H1 (cell line): ENCODE measurements around the gene CYTH1. TPM values are rescaled to one million over a fixed set of nuclear protein-coding genes. Genes with fewer than 3 reads are reported as not detected.

Experiments used
- HDAC2 ChIP-seq, 2 experiments: fragments of 300-600 bp in 1 of 2; sonication (generic) in 1 of 2; IDR thresholded peaks; 2 replicates each; pipeline ENCODE4 v1.6.1; 2011 to 2012; ENCODE audit warnings: low read depth in 2 of 2, low read length in 2 of 2, mild to moderate bottlenecking in 2 of 2, moderate library complexity in 2 of 2, borderline replicate concordance in 1 of 2, inconsistent platforms in 1 of 2
- RNF2 ChIP-seq: fragments of 200-900, 300-1000 bp; sonication (generic); IDR thresholded peaks from 2 replicates; pipeline ENCODE4 v1.7.1; 2016; ENCODE audit warnings: borderline replicate concordance, low read depth, mild to moderate bottlenecking, antibody characterized with exemption, low read length; ENCODE audit not compliant: poor library complexity, severe bottlenecking; ENCODE audit errors: missing control alignments
- polyA plus RNA-seq, 7 experiments: library from polyadenylated mRNA; depleted of rRNA in 3 of 7; stranded (reverse) in 5 of 7; unstranded in 2 of 7; fragments of >200 nt in 5 of 7; fragments of 200-250 nt in 2 of 7; gene quantifications; 1 replicate in 5 of 7; 2 replicates in 1 of 7; 4 replicates in 1 of 7; pipeline versions ENCODE4 v1.2.1 to v1.2.3, GENCODE V29; 2011 to 2013; ENCODE audit warnings: missing spikeins in 2 of 7, mixed read lengths in 2 of 7
- total RNA-seq: library from RNA; stranded (reverse); fragmentation: NEBNext Ultra II Directional; extraction: Animal tissue kit (Norgen Biotek cat#: 25700); gene quantifications from 2 replicates; pipeline ENCODE4 v1.2.1, GENCODE V29; 2021
- TF ChIP-seq, protein P1 (sequence below): fragments of 300-600 bp; sonication (generic); IDR thresholded peaks from 2 replicates; pipeline ENCODE4 v1.7.1; 2012; ENCODE audit warnings: low read length, moderate library complexity, mild to moderate bottlenecking, inconsistent platforms; ENCODE audit not compliant: insufficient replicate concordance

The CYTH1 gene
- total and polyA plus RNA-seq, 2 of the 8 experiments (the other 6 are each of a cell fraction or from before 2014, with no cell fraction given) = 12.8 to 14.8 TPM

GRCh38 chr17:78637643-78638420 is 144.2 kb downstream of the CYTH1 start (continued):
- TF ChIP-seq, protein P1, sequence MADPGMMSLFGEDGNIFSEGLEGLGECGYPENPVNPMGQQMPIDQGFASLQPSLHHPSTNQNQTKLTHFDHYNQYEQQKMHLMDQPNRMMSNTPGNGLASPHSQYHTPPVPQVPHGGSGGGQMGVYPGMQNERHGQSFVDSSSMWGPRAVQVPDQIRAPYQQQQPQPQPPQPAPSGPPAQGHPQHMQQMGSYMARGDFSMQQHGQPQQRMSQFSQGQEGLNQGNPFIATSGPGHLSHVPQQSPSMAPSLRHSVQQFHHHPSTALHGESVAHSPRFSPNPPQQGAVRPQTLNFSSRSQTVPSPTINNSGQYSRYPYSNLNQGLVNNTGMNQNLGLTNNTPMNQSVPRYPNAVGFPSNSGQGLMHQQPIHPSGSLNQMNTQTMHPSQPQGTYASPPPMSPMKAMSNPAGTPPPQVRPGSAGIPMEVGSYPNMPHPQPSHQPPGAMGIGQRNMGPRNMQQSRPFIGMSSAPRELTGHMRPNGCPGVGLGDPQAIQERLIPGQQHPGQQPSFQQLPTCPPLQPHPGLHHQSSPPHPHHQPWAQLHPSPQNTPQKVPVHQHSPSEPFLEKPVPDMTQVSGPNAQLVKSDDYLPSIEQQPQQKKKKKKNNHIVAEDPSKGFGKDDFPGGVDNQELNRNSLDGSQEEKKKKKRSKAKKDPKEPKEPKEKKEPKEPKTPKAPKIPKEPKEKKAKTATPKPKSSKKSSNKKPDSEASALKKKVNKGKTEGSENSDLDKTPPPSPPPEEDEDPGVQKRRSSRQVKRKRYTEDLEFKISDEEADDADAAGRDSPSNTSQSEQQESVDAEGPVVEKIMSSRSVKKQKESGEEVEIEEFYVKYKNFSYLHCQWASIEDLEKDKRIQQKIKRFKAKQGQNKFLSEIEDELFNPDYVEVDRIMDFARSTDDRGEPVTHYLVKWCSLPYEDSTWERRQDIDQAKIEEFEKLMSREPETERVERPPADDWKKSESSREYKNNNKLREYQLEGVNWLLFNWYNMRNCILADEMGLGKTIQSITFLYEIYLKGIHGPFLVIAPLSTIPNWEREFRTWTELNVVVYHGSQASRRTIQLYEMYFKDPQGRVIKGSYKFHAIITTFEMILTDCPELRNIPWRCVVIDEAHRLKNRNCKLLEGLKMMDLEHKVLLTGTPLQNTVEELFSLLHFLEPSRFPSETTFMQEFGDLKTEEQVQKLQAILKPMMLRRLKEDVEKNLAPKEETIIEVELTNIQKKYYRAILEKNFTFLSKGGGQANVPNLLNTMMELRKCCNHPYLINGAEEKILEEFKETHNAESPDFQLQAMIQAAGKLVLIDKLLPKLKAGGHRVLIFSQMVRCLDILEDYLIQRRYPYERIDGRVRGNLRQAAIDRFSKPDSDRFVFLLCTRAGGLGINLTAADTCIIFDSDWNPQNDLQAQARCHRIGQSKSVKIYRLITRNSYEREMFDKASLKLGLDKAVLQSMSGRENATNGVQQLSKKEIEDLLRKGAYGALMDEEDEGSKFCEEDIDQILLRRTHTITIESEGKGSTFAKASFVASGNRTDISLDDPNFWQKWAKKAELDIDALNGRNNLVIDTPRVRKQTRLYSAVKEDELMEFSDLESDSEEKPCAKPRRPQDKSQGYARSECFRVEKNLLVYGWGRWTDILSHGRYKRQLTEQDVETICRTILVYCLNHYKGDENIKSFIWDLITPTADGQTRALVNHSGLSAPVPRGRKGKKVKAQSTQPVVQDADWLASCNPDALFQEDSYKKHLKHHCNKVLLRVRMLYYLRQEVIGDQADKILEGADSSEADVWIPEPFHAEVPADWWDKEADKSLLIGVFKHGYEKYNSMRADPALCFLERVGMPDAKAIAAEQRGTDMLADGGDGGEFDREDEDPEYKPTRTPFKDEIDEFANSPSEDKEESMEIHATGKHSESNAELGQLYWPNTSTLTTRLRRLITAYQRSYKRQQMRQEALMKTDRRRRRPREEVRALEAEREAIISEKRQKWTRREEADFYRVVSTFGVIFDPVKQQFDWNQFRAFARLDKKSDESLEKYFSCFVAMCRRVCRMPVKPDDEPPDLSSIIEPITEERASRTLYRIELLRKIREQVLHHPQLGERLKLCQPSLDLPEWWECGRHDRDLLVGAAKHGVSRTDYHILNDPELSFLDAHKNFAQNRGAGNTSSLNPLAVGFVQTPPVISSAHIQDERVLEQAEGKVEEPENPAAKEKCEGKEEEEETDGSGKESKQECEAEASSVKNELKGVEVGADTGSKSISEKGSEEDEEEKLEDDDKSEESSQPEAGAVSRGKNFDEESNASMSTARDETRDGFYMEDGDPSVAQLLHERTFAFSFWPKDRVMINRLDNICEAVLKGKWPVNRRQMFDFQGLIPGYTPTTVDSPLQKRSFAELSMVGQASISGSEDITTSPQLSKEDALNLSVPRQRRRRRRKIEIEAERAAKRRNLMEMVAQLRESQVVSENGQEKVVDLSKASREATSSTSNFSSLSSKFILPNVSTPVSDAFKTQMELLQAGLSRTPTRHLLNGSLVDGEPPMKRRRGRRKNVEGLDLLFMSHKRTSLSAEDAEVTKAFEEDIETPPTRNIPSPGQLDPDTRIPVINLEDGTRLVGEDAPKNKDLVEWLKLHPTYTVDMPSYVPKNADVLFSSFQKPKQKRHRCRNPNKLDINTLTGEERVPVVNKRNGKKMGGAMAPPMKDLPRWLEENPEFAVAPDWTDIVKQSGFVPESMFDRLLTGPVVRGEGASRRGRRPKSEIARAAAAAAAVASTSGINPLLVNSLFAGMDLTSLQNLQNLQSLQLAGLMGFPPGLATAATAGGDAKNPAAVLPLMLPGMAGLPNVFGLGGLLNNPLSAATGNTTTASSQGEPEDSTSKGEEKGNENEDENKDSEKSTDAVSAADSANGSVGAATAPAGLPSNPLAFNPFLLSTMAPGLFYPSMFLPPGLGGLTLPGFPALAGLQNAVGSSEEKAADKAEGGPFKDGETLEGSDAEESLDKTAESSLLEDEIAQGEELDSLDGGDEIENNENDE = no peak
- TF ChIP-seq RNF2 = no peak
- TF ChIP-seq HDAC2 (IDR thresholded peaks at IDR 0.05; ENCODE audit: borderline replicate concordance in 1 of 2, low read depth in 2 of 2, low read length in 2 of 2) = no peak
- TF ChIP-seq, all 59 proteins: peak for 0
